ENCODE measurements around the gene SUGCT. TPM values are rescaled to one million over a fixed set of nuclear protein-coding genes. Genes with fewer than 3 reads are reported as not detected.
A peak's percentile ranks its signal among the peaks of the same experiment; 100 is the strongest.

The SUGCT gene
- polyA plus RNA-seq, 1 of the 3 experiments (the other 2 are of a cell fraction) = 53.7 TPM

GRCh38 chr7:40527723-40528122 is 392.9 kb downstream of the SUGCT start:
- no peaks in the 10 kb centered on the region for H4K20me1 ChIP-seq (ENCODE audit: insufficient read depth)
- no peak for DNase-seq
- H3K4me1 ChIP-seq (ENCODE audit: control insufficient read depth in 1 of 2, insufficient read depth in 2 of 2, low read depth in 1 of 2, low read length in 1 of 2) = peaks cover 36 to 46% of the 10 kb centered on the region in 2 experiments
- H3K9ac ChIP-seq = peak overlapping the region; percentile 38; the same call in 1 of the 2 replicates
- no peak overlapping the region; the same call in 1 of the 2 replicates for H3K4me2 ChIP-seq
- CTCF ChIA-PET = interaction anchor here (0.7 kb wide), 1 partner anchor 196 kb away, joined by 3 read pairs; no protein-coding TSS in a partner anchor
- H3K27me3 ChIP-seq (ENCODE audit: insufficient read depth) = no peaks in the 10 kb centered on the region
- peak overlapping the region; percentile 91 to 100 for H3K27ac ChIP-seq (ENCODE audit: low read depth in 2 of 2, low read length in 1 of 2)
- H3K9me2 ChIP-seq = no peaks in the 10 kb centered on the region
- POLR2A ChIA-PET = no interaction called here
- no peaks in the 10 kb centered on the region for H3K9me3 ChIP-seq
- no peak overlapping the region for H2AFZ ChIP-seq (ENCODE audit: low read depth)
- peaks cover 61% of the 10 kb centered on the region for H3F3A ChIP-seq (replicated peaks; ENCODE audit: insufficient read depth)
- H3K79me2 ChIP-seq (ENCODE audit: insufficient read depth) = peaks cover 70% of the 10 kb centered on the region
- no peak for TF ChIP-seq ELF1 (IDR thresholded peaks at IDR 0.05)
- peak; percentile 85 for TF ChIP-seq JUND (IDR thresholded peaks at IDR 0.05)
- no peak for TF ChIP-seq MXI1 (IDR thresholded peaks at IDR 0.05; ENCODE audit: low read depth, low read length)
- TF ChIP-seq EP300 (IDR thresholded peaks at IDR 0.05; ENCODE audit: borderline replicate concordance in 1 of 2, low read depth in 1 of 2, low read length in 1 of 2) = peak; percentile 59 to 98; a peak in 3 of 4 replicates
- peak; percentile 74 for TF ChIP-seq PBX3 (IDR thresholded peaks at IDR 0.05)
- peak; percentile 91 for TF ChIP-seq POLR2AphosphoS5 (IDR thresholded peaks at IDR 0.05; ENCODE audit: low read depth, low read length)
- TF ChIP-seq MAX (IDR thresholded peaks at IDR 0.05; ENCODE audit: low read depth) = peak; percentile 58; the same call in 1 of the 2 replicates
- peak; percentile 70; the same call in 1 of the 2 replicates for TF ChIP-seq NFIC (IDR thresholded peaks at IDR 0.05; ENCODE audit: borderline replicate concordance)
- no peak for TF ChIP-seq USF1 (IDR thresholded peaks at IDR 0.05; ENCODE audit: borderline replicate concordance, low read depth)
- peak; percentile 77; the same call in 1 of the 2 replicates for TF ChIP-seq RXRA (IDR thresholded peaks at IDR 0.05; ENCODE audit: borderline replicate concordance, low read depth)
- TF ChIP-seq FOSL2 (IDR thresholded peaks at IDR 0.05; ENCODE audit: borderline replicate concordance, low read depth) = peak; percentile 86
- peak; percentile 99 for TF ChIP-seq TCF12 (IDR thresholded peaks at IDR 0.05)
- TF ChIP-seq YY1 (IDR thresholded peaks at IDR 0.05; ENCODE audit: low read depth) = peak; percentile 12; the same call in 1 of the 2 replicates
- no peak for TF ChIP-seq GABPA (IDR thresholded peaks at IDR 0.05; ENCODE audit: low read depth)
- TF ChIP-seq CTCF (IDR thresholded peaks at IDR 0.05) = peak; percentile 60
- peak; percentile 57; the same call in 1 of the 2 replicates for TF ChIP-seq SMC3 (IDR thresholded peaks at IDR 0.05; ENCODE audit: low read depth, low read length)
- no peak for TF ChIP-seq NRF1 (IDR thresholded peaks at IDR 0.05; ENCODE audit: low read depth, low read length)
- TF ChIP-seq MEF2A (IDR thresholded peaks at IDR 0.05; ENCODE audit: borderline replicate concordance, low read depth) = peak; percentile 89
- peak; percentile 60 for TF ChIP-seq RAD21 (IDR thresholded peaks at IDR 0.05; ENCODE audit: low read length)
- TF ChIP-seq SIN3A (IDR thresholded peaks at IDR 0.05; ENCODE audit: borderline replicate concordance, low read depth, low read length) = no peak
- TF ChIP-seq REST (IDR thresholded peaks at IDR 0.05; ENCODE audit: low read depth, low read length) = no peak
- peak; percentile 89 for TF ChIP-seq TEAD4 (IDR thresholded peaks at IDR 0.05; ENCODE audit: borderline replicate concordance, insufficient read depth)
- TF ChIP-seq FOXM1 (IDR thresholded peaks at IDR 0.05; ENCODE audit: low read depth) = peak; percentile 78; the same call in 1 of the 2 replicates
- peaks cover 26 to 51% of the 10 kb centered on the region in 2 experiments for H3K36me3 ChIP-seq (replicated peaks in 1 of 2; ENCODE audit: control insufficient read depth in 1 of 2, insufficient read depth in 2 of 2, low read length in 1 of 2)
- no peak overlapping the region for H3K4me3 ChIP-seq (ENCODE audit: low read depth in 2 of 2, low read length in 1 of 2)

Measured in SK-N-SH (cell line).